NT2/D1 (cell line): Measurements from ENCODE around the gene HBE1.

ENCODE experiments used
- DNase-seq: peaks from one replicate; pipeline ENCODE4 v3.0.0-alpha.2; 2011; ENCODE audit warnings: low read depth, low spot score
- H3K27me3 ChIP-seq: 2 replicates; pipeline ENCODE4 v1.6.0; 2011; ENCODE audit warnings: mild to moderate bottlenecking; ENCODE audit not compliant: insufficient read length, insufficient read depth
- H3K36me3 ChIP-seq: 2 replicates; pipeline ENCODE4 v1.6.1; 2011; ENCODE audit warnings: mild to moderate bottlenecking, low read length, mixed read lengths; ENCODE audit not compliant: insufficient read depth, insufficient read length
- H3K4me1 ChIP-seq: 2 replicates; pipeline ENCODE4 v1.5.1; 2011; ENCODE audit not compliant: insufficient read depth, insufficient read length
- H3K4me3 ChIP-seq: 2 replicates; pipeline ENCODE4 v1.5.1; 2011; ENCODE audit warnings: low read depth; ENCODE audit not compliant: insufficient read length
- H3K9ac ChIP-seq: 2 replicates; pipeline ENCODE4 v1.6.0; 2011; ENCODE audit warnings: low read depth; ENCODE audit not compliant: insufficient read length
- H3K9me3 ChIP-seq: 2 replicates; pipeline ENCODE4 v1.5.1; 2011; ENCODE audit warnings: mild to moderate bottlenecking, low read length; ENCODE audit not compliant: insufficient read depth
- SUZ12 ChIP-seq: IDR thresholded peaks from 2 replicates; pipeline ENCODE4 v1.6.1; 2011; ENCODE audit not compliant: insufficient read length, insufficient read depth; ENCODE audit errors: extremely low read depth
- YY1 ChIP-seq: IDR thresholded peaks from 2 replicates; pipeline ENCODE4 v1.6.1; 2011; ENCODE audit not compliant: insufficient read length, insufficient read depth
- ZNF274 ChIP-seq: IDR thresholded peaks from 2 replicates; pipeline ENCODE4 v1.6.1; 2011; ENCODE audit warnings: mild to moderate bottlenecking, low read depth, low read length

HBE1 gene

GRCh38 chr11:5284637-5285036 lies 14.9 kb upstream of the HBE1 start:
- no peak for DNase-seq
- Histone ChIP-seq H3K9me3 (no peaks in the 10 kb centered on the region), H3K36me3 (no peaks in the 10 kb centered on the region), H3K9ac (no peak overlapping the region), H3K4me3 (no peak overlapping the region), H3K4me1 (peaks cover 4% of the 10 kb centered on the region), H3K27me3 (no peaks in the 10 kb centered on the region)
- TF ChIP-seq YY1 (no peak), SUZ12 (no peak), ZNF274 (no peak)

GRCh38 chr11:5283882-5284281 lies 14.1 kb upstream of the HBE1 start:
- H3K36me3 ChIP-seq: no peaks in the 10 kb centered on the region
- no peaks in the 10 kb centered on the region for H3K9me3 ChIP-seq
- no peak overlapping the region for H3K4me3 ChIP-seq
- no peaks in the 10 kb centered on the region for H3K27me3 ChIP-seq
- peaks cover 4% of the 10 kb centered on the region for H3K4me1 ChIP-seq
- no peak overlapping the region for H3K9ac ChIP-seq
- TF ChIP-seq SUZ12 (no peak), YY1 (no peak), ZNF274 (no peak)
- DNase-seq: no peak

- H3K9me3 ChIP-seq: no peaks in the 10 kb centered on the region; the same call in 1 of the 2 replicates
- TF ChIP-seq SUZ12: no peak
- TF ChIP-seq ZNF274: no peak
- TF ChIP-seq YY1: no peak
- no peak overlapping the region for H3K9ac ChIP-seq
These were observed 13.3 kb upstream of the HBE1 start for GRCh38 chr11:5283086-5283485.

GRCh38 chr11:5282628-5283027 lies 12.9 kb upstream of the HBE1 start:
- no peak for DNase-seq
- Histone ChIP-seq H3K4me1 (peaks cover 4% of the 10 kb centered on the region), H3K9ac (no peak overlapping the region), H3K27me3 (no peaks in the 10 kb centered on the region), H3K9me3 (no peaks in the 10 kb centered on the region; the same call in 1 of the 2 replicates), H3K36me3 (no peaks in the 10 kb centered on the region), H3K4me3 (no peak overlapping the region)
- TF ChIP-seq YY1 (no peak), SUZ12 (no peak), ZNF274 (no peak)

More at GRCh38 chr11:5283086-5283485, 13.3 kb upstream of the HBE1 start:
- DNase-seq: no peak
- no peaks in the 10 kb centered on the region for H3K36me3 ChIP-seq
- no peaks in the 10 kb centered on the region for H3K27me3 ChIP-seq
- H3K4me3 ChIP-seq: no peak overlapping the region
- peaks cover 4% of the 10 kb centered on the region for H3K4me1 ChIP-seq

- no peaks in the 10 kb centered on the region for H3K27me3 ChIP-seq
- no peak overlapping the region for H3K4me3 ChIP-seq
- H3K4me1 ChIP-seq: peaks cover 4% of the 10 kb centered on the region
- no peak overlapping the region for H3K9ac ChIP-seq
- H3K9me3 ChIP-seq: no peaks in the 10 kb centered on the region; the same call in 1 of the 2 replicates
- H3K36me3 ChIP-seq: no peaks in the 10 kb centered on the region
- no peak for TF ChIP-seq YY1
- no peak for TF ChIP-seq SUZ12
- no peak for TF ChIP-seq ZNF274
- DNase-seq: no peak
These were observed 11.9 kb upstream of the HBE1 start for GRCh38 chr11:5281596-5281995.

- no peaks in the 10 kb centered on the region for H3K36me3 ChIP-seq
- no peak overlapping the region for H3K4me3 ChIP-seq
- no peak for TF ChIP-seq YY1
- no peak for TF ChIP-seq SUZ12
- TF ChIP-seq ZNF274: no peak
- no peak overlapping the region for H3K9ac ChIP-seq
- peaks cover 4% of the 10 kb centered on the region for H3K4me1 ChIP-seq
- H3K27me3 ChIP-seq: no peaks in the 10 kb centered on the region
- no peaks in the 10 kb centered on the region; the same call in 1 of the 2 replicates for H3K9me3 ChIP-seq
- DNase-seq: peak; percentile 66
These were observed 10.9 kb upstream of the HBE1 start for GRCh38 chr11:5280582-5281102.

GRCh38 chr11:5279471-5280090 lies 9.8 kb upstream of the HBE1 start:
- H3K36me3 ChIP-seq: no peaks in the 10 kb centered on the region
- no peaks in the 10 kb centered on the region for H3K27me3 ChIP-seq
- no peak for DNase-seq
- H3K4me3 ChIP-seq: no peak overlapping the region
- H3K9ac ChIP-seq: no peak overlapping the region
- H3K9me3 ChIP-seq: no peaks in the 10 kb centered on the region; the same call in 1 of the 2 replicates
- TF ChIP-seq YY1 (no peak), SUZ12 (no peak), ZNF274 (no peak)
- peaks cover 4% of the 10 kb centered on the region for H3K4me1 ChIP-seq
